Measurements from ENCODE around the gene PRR9. TPM values are rescaled to one million over a fixed set of nuclear protein-coding genes. Genes with fewer than 3 reads are reported as not detected.

The PRR9 gene
- total RNA-seq, 3 donors from 2014 or later (not counting 1 experiment from before 2014, with no cell fraction given), result not detected

DNA sequence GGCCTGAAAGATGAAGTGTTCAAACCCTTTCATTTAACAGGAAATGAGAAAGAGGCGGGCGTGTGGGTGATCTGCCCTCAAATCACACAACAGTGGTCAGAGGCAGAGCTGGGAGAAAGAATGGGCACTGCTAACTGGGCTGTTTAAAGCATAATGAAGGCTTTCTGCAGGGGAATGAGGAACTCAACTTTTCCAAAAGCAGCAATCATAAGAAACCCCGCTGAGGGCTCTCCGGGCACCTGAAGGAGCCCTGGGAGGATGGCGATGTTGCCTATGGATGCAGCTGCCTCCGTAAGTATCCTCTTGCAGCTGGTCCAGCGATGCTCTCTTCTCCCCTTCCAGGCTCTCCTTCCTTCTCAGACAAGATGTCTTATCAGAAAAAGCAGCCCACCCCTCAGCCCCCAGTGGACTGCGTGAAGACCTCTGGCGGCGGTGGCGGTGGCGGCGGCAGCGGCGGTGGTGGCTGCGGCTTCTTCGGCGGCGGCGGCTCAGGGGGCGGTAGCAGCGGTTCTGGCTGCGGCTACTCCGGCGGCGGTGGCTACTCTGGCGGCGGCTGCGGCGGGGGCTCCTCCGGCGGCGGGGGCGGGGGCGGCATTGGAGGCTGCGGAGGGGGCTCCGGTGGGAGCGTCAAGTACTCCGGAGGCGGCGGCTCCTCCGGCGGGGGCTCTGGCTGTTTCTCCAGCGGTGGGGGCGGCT, 43.3 kb downstream of the PRR9 start:
- no peak overlapping the region for H3K4me3 ChIP-seq (ENCODE audit: low read length)
- H3K4me3 Mint-ChIP-seq, result peak overlapping the region; percentile 79
- H3K27me3 ChIP-seq (ENCODE audit: control insufficient read depth, insufficient read depth, low read length), result peaks cover 38% of the 10 kb centered on the region
- peak overlapping the region in 1 of 2 donors; percentile 10 for H3K27ac Mint-ChIP-seq
- peaks cover 29% of the 10 kb centered on the region in 2 donors for H3K4me1 Mint-ChIP-seq
- DNase-seq, result peak in 1 of 2 donors; percentile 25
- no peaks in the 10 kb centered on the region for H3K9me3 Mint-ChIP-seq
- intact Hi-C loops (cut with micrococcal nuclease), result no loop called here
- no peaks in the 10 kb centered on the region for H3K9me3 ChIP-seq (ENCODE audit: control insufficient read depth, insufficient read depth, low read length)
- ATAC-seq, result peak in 2 of 3 donors; percentile 46 to 63
- peaks cover 42 to 60% of the 10 kb centered on the region in 2 donors for H3K27me3 Mint-ChIP-seq (ENCODE audit: low read depth in 2 of 2)
- TF ChIP-seq, protein P1, sequence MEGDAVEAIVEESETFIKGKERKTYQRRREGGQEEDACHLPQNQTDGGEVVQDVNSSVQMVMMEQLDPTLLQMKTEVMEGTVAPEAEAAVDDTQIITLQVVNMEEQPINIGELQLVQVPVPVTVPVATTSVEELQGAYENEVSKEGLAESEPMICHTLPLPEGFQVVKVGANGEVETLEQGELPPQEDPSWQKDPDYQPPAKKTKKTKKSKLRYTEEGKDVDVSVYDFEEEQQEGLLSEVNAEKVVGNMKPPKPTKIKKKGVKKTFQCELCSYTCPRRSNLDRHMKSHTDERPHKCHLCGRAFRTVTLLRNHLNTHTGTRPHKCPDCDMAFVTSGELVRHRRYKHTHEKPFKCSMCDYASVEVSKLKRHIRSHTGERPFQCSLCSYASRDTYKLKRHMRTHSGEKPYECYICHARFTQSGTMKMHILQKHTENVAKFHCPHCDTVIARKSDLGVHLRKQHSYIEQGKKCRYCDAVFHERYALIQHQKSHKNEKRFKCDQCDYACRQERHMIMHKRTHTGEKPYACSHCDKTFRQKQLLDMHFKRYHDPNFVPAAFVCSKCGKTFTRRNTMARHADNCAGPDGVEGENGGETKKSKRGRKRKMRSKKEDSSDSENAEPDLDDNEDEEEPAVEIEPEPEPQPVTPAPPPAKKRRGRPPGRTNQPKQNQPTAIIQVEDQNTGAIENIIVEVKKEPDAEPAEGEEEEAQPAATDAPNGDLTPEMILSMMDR (IDR thresholded peaks at IDR 0.05), result no peak
- H3K36me3 Mint-ChIP-seq, result no peaks in the 10 kb centered on the region
- H3K27ac ChIP-seq (ENCODE audit: low read length), result no peak overlapping the region
- H3K4me1 ChIP-seq (ENCODE audit: control insufficient read depth, insufficient read depth, low read length), result peaks cover 16% of the 10 kb centered on the region
- no peaks in the 10 kb centered on the region for H3K36me3 ChIP-seq (ENCODE audit: control insufficient read depth, insufficient read depth, low read length)
- WGBS (ENCODE audit: insufficient coverage), result 3% methylated on average over 45 of the region's 45 CpGs

DNA sequence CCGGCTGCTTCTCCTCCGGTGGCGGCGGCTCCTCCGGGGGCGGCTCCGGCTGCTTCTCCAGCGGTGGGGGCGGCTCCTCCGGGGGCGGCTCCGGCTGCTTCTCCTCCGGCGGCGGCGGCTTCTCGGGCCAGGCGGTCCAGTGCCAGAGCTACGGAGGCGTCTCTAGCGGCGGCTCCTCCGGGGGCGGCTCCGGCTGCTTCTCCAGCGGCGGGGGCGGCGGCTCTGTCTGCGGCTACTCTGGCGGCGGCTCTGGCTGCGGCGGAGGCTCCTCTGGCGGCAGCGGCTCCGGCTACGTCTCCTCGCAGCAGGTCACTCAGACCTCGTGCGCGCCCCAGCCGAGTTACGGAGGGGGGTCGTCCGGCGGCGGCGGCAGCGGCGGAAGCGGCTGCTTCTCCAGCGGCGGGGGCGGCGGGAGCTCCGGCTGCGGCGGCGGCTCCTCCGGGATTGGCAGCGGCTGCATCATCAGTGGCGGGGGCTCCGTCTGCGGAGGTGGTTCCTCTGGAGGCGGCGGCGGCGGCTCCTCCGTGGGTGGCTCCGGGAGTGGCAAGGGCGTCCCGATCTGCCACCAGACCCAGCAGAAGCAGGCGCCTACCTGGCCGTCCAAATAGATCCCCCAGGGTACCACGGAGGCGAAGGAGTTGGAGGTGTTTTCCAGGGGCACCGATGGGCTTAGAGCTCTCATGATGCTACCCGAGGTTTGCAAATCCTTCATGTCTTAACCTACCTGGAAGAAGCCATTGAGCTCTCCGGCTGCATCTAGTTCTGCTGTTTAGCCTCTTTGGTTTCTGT, 44.1 kb downstream of the PRR9 start:
- Histone ChIP-seq H3K4me3 (ENCODE audit: low read length) (peak overlapping the region; percentile 7), H3K27me3 (ENCODE audit: control insufficient read depth, insufficient read depth, low read length) (peaks cover 44% of the 10 kb centered on the region), H3K9me3 (ENCODE audit: control insufficient read depth, insufficient read depth, low read length) (no peaks in the 10 kb centered on the region), H3K4me1 (ENCODE audit: control insufficient read depth, insufficient read depth, low read length) (peaks cover 16% of the 10 kb centered on the region), H3K27ac (ENCODE audit: low read length) (no peak overlapping the region), H3K36me3 (ENCODE audit: control insufficient read depth, insufficient read depth, low read length) (no peaks in the 10 kb centered on the region)
- TF ChIP-seq, protein P1 (IDR thresholded peaks at IDR 0.05), result no peak
- WGBS (ENCODE audit: insufficient coverage), result 2% methylated on average over 80 of the region's 80 CpGs
- Mint-ChIP-seq H3K4me3 (peak overlapping the region; percentile 84), H3K36me3 (no peaks in the 10 kb centered on the region), H3K27ac (no peak overlapping the region), H3K4me1 (peaks cover 29% of the 10 kb centered on the region in 2 donors), H3K9me3 (no peaks in the 10 kb centered on the region), H3K27me3 (ENCODE audit: low read depth in 2 of 2) (peaks cover 48 to 67% of the 10 kb centered on the region in 2 donors)
- peak in 2 of 3 donors; percentile 26 to 60 for ATAC-seq
- intact Hi-C loops (cut with micrococcal nuclease), result no loop called here
- DNase-seq, result peak in 1 of 2 donors; percentile 28

DNA sequence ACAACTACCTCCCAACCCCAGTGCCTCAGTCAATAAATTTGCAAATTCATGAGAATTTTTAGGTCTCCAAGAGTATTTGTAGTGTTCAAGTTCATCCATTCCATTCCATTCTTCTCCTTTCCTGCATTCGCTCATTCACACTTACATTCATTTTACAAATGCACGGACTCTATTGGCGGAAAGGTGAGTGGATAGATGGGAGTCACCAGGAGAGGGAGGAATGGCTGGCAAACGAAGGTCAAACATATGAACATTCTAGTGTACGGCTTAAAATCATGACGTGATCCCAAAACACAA, 44.6 kb downstream of the PRR9 start:
- Histone ChIP-seq H3K27ac (ENCODE audit: low read length) (no peak overlapping the region), H3K9me3 (ENCODE audit: control insufficient read depth, insufficient read depth, low read length) (no peaks in the 10 kb centered on the region), H3K36me3 (ENCODE audit: control insufficient read depth, insufficient read depth, low read length) (no peaks in the 10 kb centered on the region), H3K4me3 (ENCODE audit: low read length) (no peak overlapping the region), H3K4me1 (ENCODE audit: control insufficient read depth, insufficient read depth, low read length) (peaks cover 16% of the 10 kb centered on the region), H3K27me3 (ENCODE audit: control insufficient read depth, insufficient read depth, low read length) (peaks cover 44% of the 10 kb centered on the region)
- peaks cover 48 to 72% of the 10 kb centered on the region in 2 donors for H3K27me3 Mint-ChIP-seq (ENCODE audit: low read depth in 2 of 2)
- intact Hi-C loops (cut with micrococcal nuclease), result no loop called here
- H3K36me3 Mint-ChIP-seq, result no peaks in the 10 kb centered on the region
- DNase-seq, result no peak
- TF ChIP-seq, protein P1 (IDR thresholded peaks at IDR 0.05), result no peak
- no peak for ATAC-seq
- 72% methylated on average over 4 of the region's 6 CpGs for WGBS (ENCODE audit: insufficient coverage)
- H3K4me1 Mint-ChIP-seq, result peaks cover 29% of the 10 kb centered on the region in 2 donors
- H3K9me3 Mint-ChIP-seq, result no peaks in the 10 kb centered on the region
- H3K4me3 Mint-ChIP-seq, result peak overlapping the region; percentile 84
- no peak overlapping the region for H3K27ac Mint-ChIP-seq
